NCI-H187 (cell line): ENCODE measurements around the gene ANKHD1.

Experiments used
- DNase-seq, 2 experiments: peaks; one replicate each; lab custom pipeline; 2025; lab: John Stamatoyannopoulos, UW

Gene ANKHD1, protein sequence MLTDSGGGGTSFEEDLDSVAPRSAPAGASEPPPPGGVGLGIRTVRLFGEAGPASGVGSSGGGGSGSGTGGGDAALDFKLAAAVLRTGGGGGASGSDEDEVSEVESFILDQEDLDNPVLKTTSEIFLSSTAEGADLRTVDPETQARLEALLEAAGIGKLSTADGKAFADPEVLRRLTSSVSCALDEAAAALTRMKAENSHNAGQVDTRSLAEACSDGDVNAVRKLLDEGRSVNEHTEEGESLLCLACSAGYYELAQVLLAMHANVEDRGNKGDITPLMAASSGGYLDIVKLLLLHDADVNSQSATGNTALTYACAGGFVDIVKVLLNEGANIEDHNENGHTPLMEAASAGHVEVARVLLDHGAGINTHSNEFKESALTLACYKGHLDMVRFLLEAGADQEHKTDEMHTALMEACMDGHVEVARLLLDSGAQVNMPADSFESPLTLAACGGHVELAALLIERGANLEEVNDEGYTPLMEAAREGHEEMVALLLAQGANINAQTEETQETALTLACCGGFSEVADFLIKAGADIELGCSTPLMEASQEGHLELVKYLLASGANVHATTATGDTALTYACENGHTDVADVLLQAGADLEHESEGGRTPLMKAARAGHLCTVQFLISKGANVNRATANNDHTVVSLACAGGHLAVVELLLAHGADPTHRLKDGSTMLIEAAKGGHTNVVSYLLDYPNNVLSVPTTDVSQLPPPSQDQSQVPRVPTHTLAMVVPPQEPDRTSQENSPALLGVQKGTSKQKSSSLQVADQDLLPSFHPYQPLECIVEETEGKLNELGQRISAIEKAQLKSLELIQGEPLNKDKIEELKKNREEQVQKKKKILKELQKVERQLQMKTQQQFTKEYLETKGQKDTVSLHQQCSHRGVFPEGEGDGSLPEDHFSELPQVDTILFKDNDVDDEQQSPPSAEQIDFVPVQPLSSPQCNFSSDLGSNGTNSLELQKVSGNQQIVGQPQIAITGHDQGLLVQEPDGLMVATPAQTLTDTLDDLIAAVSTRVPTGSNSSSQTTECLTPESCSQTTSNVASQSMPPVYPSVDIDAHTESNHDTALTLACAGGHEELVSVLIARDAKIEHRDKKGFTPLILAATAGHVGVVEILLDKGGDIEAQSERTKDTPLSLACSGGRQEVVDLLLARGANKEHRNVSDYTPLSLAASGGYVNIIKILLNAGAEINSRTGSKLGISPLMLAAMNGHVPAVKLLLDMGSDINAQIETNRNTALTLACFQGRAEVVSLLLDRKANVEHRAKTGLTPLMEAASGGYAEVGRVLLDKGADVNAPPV (N-terminal part only)

GRCh38 chr5:140401362-140402257 is at the start of gene ANKHD1:
ANKHD1 (plus strand) TSS chr5:140401833; CDS start chr5:140401968, 135 bp downstream.
- peak; percentile 96 to 98 for DNase-seq

DNA sequence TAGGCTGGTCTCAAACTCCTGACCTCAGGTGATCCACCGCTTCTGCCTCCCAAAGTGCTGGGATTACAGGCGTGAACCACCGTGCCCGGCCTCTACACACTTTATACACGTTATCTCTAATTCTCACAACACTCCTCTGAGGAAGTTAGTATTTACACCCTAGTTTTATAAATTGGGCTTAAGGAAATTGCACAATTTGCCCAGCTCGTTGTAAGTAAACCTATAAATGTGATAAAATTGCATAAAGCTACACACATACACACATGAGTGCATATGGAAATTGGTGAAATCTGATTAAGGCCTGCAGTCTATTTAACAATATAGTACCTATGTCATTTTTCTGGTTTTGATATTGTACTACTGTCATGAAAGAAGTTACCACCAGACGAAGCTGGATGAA is 46.1 kb upstream of the ANKHD1 start:
- no peak for DNase-seq

GRCh38 chr5:140356853-140357725 is 44.5 kb upstream of the ANKHD1 start:
- no peak for DNase-seq

DNA sequence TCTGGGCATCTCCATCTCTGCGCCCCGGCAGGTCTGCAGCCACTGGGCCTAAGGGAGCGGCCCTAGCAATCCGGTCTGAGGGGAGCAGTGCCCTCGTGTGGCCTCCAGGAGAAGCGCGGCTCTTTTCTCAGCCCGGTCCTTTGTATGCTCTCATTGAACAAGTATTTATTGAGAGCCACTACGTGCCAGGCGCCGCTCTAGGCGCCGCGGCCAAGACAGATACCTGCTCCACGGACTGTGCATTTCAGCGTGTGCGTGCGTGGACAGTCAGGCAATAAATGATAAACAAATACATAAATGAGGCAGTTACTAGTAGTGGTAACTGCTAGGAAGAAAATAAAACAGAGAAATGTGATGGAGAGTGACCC is 43.9 kb upstream of the ANKHD1 start:
- DNase-seq: peak; percentile 40 to 51

GRCh38 chr5:140358738-140359310 is 42.8 kb upstream of the ANKHD1 start:
- no peak for DNase-seq

- no peak for DNase-seq
Measured at GRCh38 chr5:140360101-140360500, 41.5 kb upstream of the ANKHD1 start, which contains the start of gene SLC4A9. SLC4A9 (plus strand) TSS chr5:140360194; CDS start chr5:140360237, 43 bp downstream.

- no peak for DNase-seq
Measured at GRCh38 chr5:140360681-140361479, 40.8 kb upstream of the ANKHD1 start.

GRCh38 chr5:140361901-140362300 is 39.7 kb upstream of the ANKHD1 start:
- no peak for DNase-seq

- DNase-seq: no peak
Measured at GRCh38 chr5:140362311-140362710, 39.3 kb upstream of the ANKHD1 start.

DNA sequence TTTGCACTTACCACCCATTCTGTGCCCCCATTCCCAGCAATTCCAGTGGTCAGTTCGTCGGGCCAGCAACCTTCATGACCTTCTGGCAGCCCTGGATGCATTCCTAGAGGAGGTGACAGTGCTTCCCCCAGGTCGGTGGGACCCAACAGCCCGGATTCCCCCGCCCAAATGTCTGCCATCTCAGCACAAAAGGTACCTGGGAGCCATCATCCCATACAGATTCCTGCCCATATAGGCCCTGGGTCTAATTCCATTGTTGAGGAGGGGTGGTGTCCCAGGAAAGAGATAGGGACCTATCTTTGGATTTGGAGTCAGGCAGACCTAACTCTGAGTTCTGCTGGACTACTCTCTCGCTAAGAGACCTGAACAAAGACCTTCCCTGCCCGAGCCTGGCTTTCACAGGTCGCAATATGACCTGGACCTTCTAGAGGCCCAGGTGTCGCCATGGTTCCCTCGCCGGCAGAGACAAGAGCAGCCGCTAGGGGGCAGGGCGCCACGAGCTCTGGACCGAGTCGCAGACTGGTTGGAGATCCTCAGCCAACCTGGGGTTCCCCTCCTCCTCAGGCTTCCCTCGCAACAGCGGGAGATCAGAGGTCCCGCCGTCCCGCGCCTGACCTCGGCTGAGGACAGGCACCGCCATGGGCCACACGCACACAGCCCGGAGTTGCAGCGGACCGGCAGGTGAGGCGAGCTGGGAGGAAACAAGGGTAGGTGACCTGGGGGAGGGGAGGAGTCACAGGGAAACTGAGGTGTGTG is 38.6 kb upstream of the ANKHD1 start:
- DNase-seq: peak; percentile 38 to 44

DNA sequence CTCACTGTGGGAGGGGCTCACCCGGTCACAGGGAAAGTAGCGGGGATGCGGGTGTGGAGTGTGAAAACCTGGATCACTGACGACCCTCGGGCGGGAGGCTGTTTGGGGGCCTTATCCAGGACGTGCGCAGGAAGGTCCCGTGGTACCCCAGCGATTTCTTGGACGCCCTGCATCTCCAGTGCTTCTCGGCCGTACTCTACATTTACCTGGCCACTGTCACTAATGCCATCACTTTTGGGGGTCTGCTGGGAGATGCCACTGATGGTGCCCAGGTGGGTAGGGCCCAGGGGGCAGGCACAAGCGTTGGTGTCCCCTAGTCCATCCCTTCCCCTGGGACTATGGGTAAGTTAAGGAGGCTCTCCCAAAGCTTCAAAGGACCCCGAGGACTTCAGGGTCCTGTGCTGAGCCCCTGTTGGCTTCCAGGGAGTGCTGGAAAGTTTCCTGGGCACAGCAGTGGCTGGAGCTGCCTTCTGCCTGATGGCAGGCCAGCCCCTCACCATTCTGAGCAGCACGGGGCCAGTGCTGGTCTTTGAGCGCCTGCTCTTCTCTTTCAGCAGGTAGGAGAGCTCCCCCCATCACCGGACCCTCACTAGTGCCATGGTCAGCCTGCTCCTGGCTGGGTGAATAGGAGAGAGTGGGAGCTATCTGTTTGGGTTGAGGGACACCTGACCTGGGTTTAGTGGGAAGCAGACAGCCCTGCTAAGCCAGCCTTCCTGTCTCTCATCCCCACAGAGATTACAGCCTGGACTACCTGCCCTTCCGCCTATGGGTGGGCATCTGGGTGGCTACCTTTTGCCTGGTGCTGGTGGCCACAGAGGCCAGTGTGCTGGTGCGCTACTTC is 37.8 kb upstream of the ANKHD1 start:
- DNase-seq: no peak

DNA sequence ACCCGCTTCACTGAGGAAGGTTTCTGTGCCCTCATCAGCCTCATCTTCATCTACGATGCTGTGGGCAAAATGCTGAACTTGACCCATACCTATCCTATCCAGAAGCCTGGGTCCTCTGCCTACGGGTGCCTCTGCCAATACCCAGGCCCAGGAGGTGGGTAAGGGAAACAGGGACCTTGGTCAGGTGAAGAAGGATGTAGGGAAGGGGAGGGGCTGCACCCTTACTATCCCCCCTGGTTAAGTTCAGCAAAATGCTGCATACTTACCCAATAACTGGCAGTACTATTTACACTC is 37.2 kb upstream of the ANKHD1 start:
- DNase-seq: no peak

DNA sequence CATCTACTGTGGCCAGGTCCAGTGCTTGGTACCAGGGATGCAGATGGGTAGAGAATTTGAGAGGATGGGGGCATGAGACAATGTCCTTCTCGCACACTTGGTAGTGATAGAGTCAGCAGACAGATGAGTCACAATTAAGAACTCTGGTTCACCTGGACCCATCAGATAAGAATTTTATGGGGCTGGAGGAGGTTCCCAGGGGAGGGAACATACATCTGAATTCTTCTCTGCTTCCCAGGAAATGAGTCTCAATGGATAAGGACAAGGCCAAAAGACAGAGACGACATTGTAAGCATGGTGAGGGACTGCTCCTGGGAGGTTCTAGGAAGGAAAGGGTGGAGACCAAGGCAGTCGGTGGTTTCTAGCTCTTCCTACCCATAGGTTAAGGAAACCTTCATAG is 36.4 kb upstream of the ANKHD1 start:
- DNase-seq: no peak

DNA sequence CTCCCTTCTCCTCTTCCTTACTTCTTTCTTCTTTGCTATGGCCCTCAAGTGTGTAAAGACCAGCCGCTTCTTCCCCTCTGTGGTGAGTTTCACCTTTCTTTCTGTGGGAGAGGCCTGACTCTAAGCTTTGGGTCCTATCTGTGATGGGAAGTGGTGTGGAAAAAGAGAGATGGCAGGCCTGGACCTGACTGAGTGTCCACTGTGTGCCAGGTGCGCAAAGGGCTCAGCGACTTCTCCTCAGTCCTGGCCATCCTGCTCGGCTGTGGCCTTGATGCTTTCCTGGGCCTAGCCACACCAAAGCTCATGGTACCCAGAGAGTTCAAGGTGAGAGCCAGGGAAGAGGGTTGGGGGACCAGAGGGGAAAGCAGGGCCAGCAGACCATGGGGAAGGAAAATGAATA is 35.7 kb upstream of the ANKHD1 start:
- DNase-seq: no peak

GRCh38 chr5:140366589-140367255 is 34.9 kb upstream of the ANKHD1 start:
- no peak for DNase-seq

GRCh38 chr5:140367256-140368013 is 34.2 kb upstream of the ANKHD1 start:
- no peak for DNase-seq
